IMR-90 (cell line): ENCODE data around the gene PPP2R1B. TPM values are rescaled to one million over a fixed set of nuclear protein-coding genes. Genes with fewer than 3 reads are reported as not detected.

Experiments
- ATAC-seq: fragments of 200-7000 bp; cut with Tn5 transposase; 2 replicates; pipeline ENCODE4 v1.9.1; 2020; ENCODE audit warnings: low read depth, mild to moderate bottlenecking, moderate library complexity
- BruUV-seq: library from RNA; stranded (reverse); fragments of 400-500 nt; replicated peaks from 2 replicates; lab custom pipeline; 2021; lab: Mats Ljungman, UMichigan
- CTCF ChIA-PET: fragments of 300-600 bp; formaldehyde crosslinking; extraction: SDS; loops from one replicate; lab custom pipeline; 2021; ENCODE audit warnings: antibody characterized with exemption; lab: Yijun Ruan, JAX
- POLR2A ChIA-PET: fragments of 300-600 bp; sonication (Branson Sonifier 250); formaldehyde crosslinking; loops from one replicate; lab custom pipeline; 2022; ENCODE audit warnings: antibody characterized with exemption; ENCODE audit not compliant: unreplicated experiment; lab: Charles Lee
- DNase-seq: peaks from one replicate; pipeline ENCODE4 v3.0.0; 2013
- H2AFZ ChIP-seq: replicated peaks from 2 replicates; pipeline ENCODE3; 2013; ENCODE audit warnings: low read length, mild to moderate bottlenecking; ENCODE audit not compliant: poor library complexity
- H2AK5ac ChIP-seq: 2 replicates; pipeline ENCODE4 v1.6.1; 2013; ENCODE audit warnings: low read depth, low read length, inconsistent platforms
- H2AK9ac ChIP-seq: replicated peaks from 2 replicates; pipeline ENCODE3; 2013; ENCODE audit warnings: mild to moderate bottlenecking, low read depth, low read length, moderate library complexity; ENCODE audit not compliant: poor library complexity
- H2BK120ac ChIP-seq: 2 replicates; pipeline ENCODE4 v1.6.1; 2013; ENCODE audit warnings: low read depth, low read length, inconsistent platforms
- H2BK15ac ChIP-seq: 3 replicates; pipeline ENCODE4 v1.6.1; 2013; ENCODE audit warnings: low read depth, low read length, inconsistent platforms
- H2BK20ac ChIP-seq: 2 replicates; pipeline ENCODE4 v1.6.1; 2013; ENCODE audit warnings: low read depth, mild to moderate bottlenecking, inconsistent platforms, low read length, moderate library complexity
- H2BK5ac ChIP-seq: 2 replicates; pipeline ENCODE4 v1.6.1; 2013; ENCODE audit warnings: mild to moderate bottlenecking, low read depth, low read length, inconsistent platforms; ENCODE audit not compliant: poor library complexity, severe bottlenecking
- H3K14ac ChIP-seq: replicated peaks from 2 replicates; pipeline ENCODE4 v1.6.1; 2013; ENCODE audit warnings: low read depth, low read length, inconsistent platforms
- H3K18ac ChIP-seq: 2 replicates; pipeline ENCODE4 v1.6.1; 2013; ENCODE audit warnings: low read depth, low read length, control low read depth
- H3K23ac ChIP-seq: 2 replicates; pipeline ENCODE4 v1.6.1; 2013; ENCODE audit warnings: low read depth, low read length, inconsistent platforms
- H3K27ac ChIP-seq: 2 replicates; pipeline ENCODE4 v1.5.1; 2013; ENCODE audit warnings: mild to moderate bottlenecking, control low read depth, low read length; ENCODE audit not compliant: insufficient read depth
- H3K27me3 ChIP-seq: 2 replicates; pipeline ENCODE4 v1.6.1; 2013; ENCODE audit warnings: low read length; ENCODE audit not compliant: control insufficient read depth, insufficient read depth
- H3K36me3 ChIP-seq: 2 replicates; pipeline ENCODE4 v1.6.1; 2013; ENCODE audit warnings: low read length, mixed read lengths; ENCODE audit not compliant: control insufficient read depth, insufficient read depth
- H3K4ac ChIP-seq: 2 replicates; pipeline ENCODE4 v1.6.1; 2013; ENCODE audit warnings: low read depth, low read length, inconsistent platforms
- H3K4me1 ChIP-seq: 2 replicates; pipeline ENCODE4 v1.6.1; 2013; ENCODE audit warnings: low read length, mixed read lengths; ENCODE audit not compliant: control insufficient read depth, insufficient read depth
- H3K4me2 ChIP-seq: 2 replicates; pipeline ENCODE4 v1.6.1; 2013; ENCODE audit warnings: low read depth, mild to moderate bottlenecking, control low read depth, low read length, moderate library complexity
- H3K4me3 ChIP-seq: 2 replicates; pipeline ENCODE4 v1.5.1; 2013; ENCODE audit warnings: low read depth, mild to moderate bottlenecking, control low read depth, low read length, moderate library complexity; ENCODE audit not compliant: insufficient read depth
- H3K56ac ChIP-seq: 2 replicates; pipeline ENCODE4 v1.6.1; 2013; ENCODE audit warnings: low read length, inconsistent platforms; ENCODE audit not compliant: insufficient read depth; ENCODE audit errors: extremely low read depth
- H3K79me1 ChIP-seq, 2 experiments: 2 replicates each; pipeline ENCODE4 v1.6.1; 2013; ENCODE audit warnings: low read length in 2 of 2, inconsistent platforms in 1 of 2, low read depth in 1 of 2
- H3K9ac ChIP-seq: 2 replicates; pipeline ENCODE4 v1.6.1; 2013; ENCODE audit warnings: low read depth, low read length, control low read depth
- H3K9me1 ChIP-seq: 2 replicates; pipeline ENCODE4 v1.6.1; 2013; ENCODE audit warnings: low read length, inconsistent platforms; ENCODE audit not compliant: insufficient read depth
- H3K9me3 ChIP-seq: 2 replicates; pipeline ENCODE4 v1.6.1; 2013; ENCODE audit warnings: low read length; ENCODE audit not compliant: control insufficient read depth, insufficient read depth
- H4K20me1 ChIP-seq: 2 replicates; pipeline ENCODE4 v1.6.1; 2013; ENCODE audit warnings: low read length, inconsistent platforms; ENCODE audit not compliant: insufficient read depth
- H4K5ac ChIP-seq: 2 replicates; pipeline ENCODE4 v1.6.1; 2013; ENCODE audit warnings: mild to moderate bottlenecking, low read depth, low read length, control low read depth
- H4K8ac ChIP-seq, 2 experiments: 2 replicates each; pipeline ENCODE4 v1.6.1; 2013; ENCODE audit warnings: low read depth in 2 of 2, low read length in 2 of 2, control low read depth in 1 of 2, inconsistent platforms in 1 of 2
- H4K91ac ChIP-seq: 2 replicates; pipeline ENCODE4 v1.6.1; 2013; ENCODE audit warnings: low read depth, low read length, inconsistent platforms; ENCODE audit not compliant: insufficient read depth
- BHLHE40 ChIP-seq: fragments of 150-350 bp; IDR thresholded peaks from 2 replicates; pipeline ENCODE4 v1.6.1; 2016; ENCODE audit warnings: mild to moderate bottlenecking, low read depth, low read length
- FOS ChIP-seq: fragments of 150-350 bp; IDR thresholded peaks from 2 replicates; pipeline ENCODE4 v1.6.1; 2016; ENCODE audit warnings: low read depth, low read length
- MAFK ChIP-seq: IDR thresholded peaks from 2 replicates; pipeline ENCODE4 v1.6.1; 2012; ENCODE audit warnings: low read depth, low read length, improper control_type of control experiment
- MAZ ChIP-seq: IDR thresholded peaks from 2 replicates; pipeline ENCODE4 v1.6.1; 2012; ENCODE audit warnings: low read depth, mild to moderate bottlenecking, low read length, improper control_type of control experiment, moderate library complexity, borderline replicate concordance
- NFE2L2 ChIP-seq: fragments of 150-350 bp; IDR thresholded peaks from 2 replicates; pipeline ENCODE4 v1.6.1; 2016; ENCODE audit warnings: low read depth, mild to moderate bottlenecking, low read length
- POLR2A ChIP-seq: IDR thresholded peaks from 2 replicates; pipeline ENCODE4 v1.6.1; 2012; ENCODE audit warnings: mild to moderate bottlenecking, low read depth, low read length
- RFX5 ChIP-seq: IDR thresholded peaks from 2 replicates; pipeline ENCODE4 v1.8.0; 2012; ENCODE audit warnings: low read depth, mild to moderate bottlenecking, low read length, moderate library complexity
- WGBS, 2 experiments: methylation state at CpG; one replicate each; pipeline versions ENCODE4 v1.1.5 to v1.1.7; 2013; ENCODE audit warnings: missing lambda C conversion rate in 2 of 2; ENCODE audit not compliant: insufficient read length in 1 of 2; ENCODE audit errors: extremely low coverage in 2 of 2; 5-methylcytosine and 5-hydroxymethylcytosine counted together
- dilution Hi-C: fragments of 300-500 bp; cut with HindIII; formaldehyde crosslinking; loops from one replicate; pipeline ENCODE4 v1.14.3; 2018; ENCODE audit warnings: low sequenced_read_pairs; ENCODE audit not compliant: unreplicated experiment
- in situ Hi-C: fragments of 300-500 bp; cut with MboI; formaldehyde crosslinking; loops from 3 replicates; pipeline ENCODE4 v1.14.3; 2019; ENCODE audit warnings: low sequenced_read_pairs, inconsistent platforms, mixed read lengths
- intact Hi-C: fragments of 100-400 bp; cut with micrococcal nuclease; formaldehyde crosslinking; loops from 2 replicates; pipeline ENCODE4 v1.10.0; 2022
- polyA plus RNA-seq, 3 experiments: library from polyadenylated mRNA; depleted of rRNA; stranded (reverse); fragments of >200 nt; gene quantifications; 2 replicates each; pipeline ENCODE4 v1.2.3, GENCODE V29; 2012; ENCODE audit warnings: low replicate concordance in 1 of 3
- total RNA-seq: library from RNA; depleted of rRNA; stranded (reverse); fragments of >200 nt; gene quantifications from 2 replicates; pipeline ENCODE4 v1.2.3, GENCODE V29; 2012
- TF ChIP-seq, protein P1 (sequence below): fragments of 150-350 bp; IDR thresholded peaks from 2 replicates; pipeline ENCODE4 v1.6.1; 2016; ENCODE audit warnings: low read depth, mild to moderate bottlenecking, low read length, moderate library complexity, borderline replicate concordance
- TF ChIP-seq, protein P2 (sequence below): fragments of 150-350 bp; IDR thresholded peaks from 2 replicates; pipeline ENCODE4 v1.6.1; 2017; ENCODE audit warnings: mild to moderate bottlenecking, antibody characterized with exemption, low read length, low read depth
- TF ChIP-seq, protein P3 (sequence below): conservative IDR thresholded peaks from 2 replicates; pipeline ENCODE4 v1.5.1; 2012; ENCODE audit warnings: mild to moderate bottlenecking, low read depth, low read length, improper control_type of control experiment

Gene PPP2R1B
- total and polyA plus RNA-seq, 2 of the 4 experiments (the other 2 are of a cell fraction), result 23.0 to 62.9 TPM

DNA sequence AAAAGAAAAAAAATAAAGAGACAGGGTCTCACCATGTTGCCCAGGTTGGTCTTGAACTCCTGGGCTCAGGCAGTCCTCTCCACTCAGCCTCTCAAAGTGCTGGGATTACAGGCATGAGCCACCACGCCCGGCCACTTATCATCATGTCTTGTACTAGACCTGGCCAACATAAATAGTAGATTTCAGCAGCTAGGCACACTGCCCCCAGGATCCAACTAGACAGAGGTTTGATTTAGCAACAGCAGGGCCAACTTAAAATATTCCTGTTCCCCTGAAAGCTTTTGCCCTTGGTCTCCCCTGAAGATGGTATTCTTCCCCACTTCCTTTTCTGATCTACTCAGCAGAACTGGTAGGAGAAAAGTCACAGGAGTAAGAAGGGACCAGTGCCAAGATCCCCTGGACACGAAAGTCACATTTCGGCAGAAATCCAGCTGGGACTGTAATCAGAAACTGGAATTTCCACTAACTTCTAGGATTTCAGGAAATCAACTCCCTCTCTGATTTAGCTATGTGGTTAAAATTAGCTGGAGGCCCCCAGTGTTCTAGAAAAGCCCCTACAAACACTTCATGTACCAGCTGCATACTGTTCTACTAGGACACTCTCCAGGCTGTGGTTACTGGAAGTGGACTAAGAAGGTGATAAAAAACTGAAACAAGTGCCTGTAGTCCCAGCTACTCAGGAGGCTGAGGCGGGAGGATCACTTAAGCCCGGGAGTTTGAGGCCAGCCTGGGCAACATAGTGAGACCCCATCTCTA, 8.9 kb upstream of the PPP2R1B start:
- H2BK20ac ChIP-seq, result no peak overlapping the region; the same call in 1 of the 2 replicates
- no peak overlapping the region for H3K4me2 ChIP-seq
- no peaks in the 10 kb centered on the region for H3K79me1 ChIP-seq
- no peak overlapping the region; the same call in 1 of the 2 replicates for H3K27ac ChIP-seq
- peak overlapping the region; percentile 13 for H2BK120ac ChIP-seq
- no peaks in the 10 kb centered on the region for H3K36me3 ChIP-seq
- intact Hi-C loops (loop anchor here (5.0 kb wide), 2 partner anchors 78 to 323 kb away; no protein-coding TSS in a partner anchor), in situ Hi-C loops (loop anchor here (5.0 to 10.0 kb wide), 3 partner anchors 173 to 490 kb away; partner anchors contain the start of gene SIK2), dilution Hi-C loops (no loop called here)
- no peak for TF ChIP-seq POLR2A
- TF ChIP-seq RFX5, result no peak
- TF ChIP-seq FOS, result no peak
- TF ChIP-seq, protein P1, sequence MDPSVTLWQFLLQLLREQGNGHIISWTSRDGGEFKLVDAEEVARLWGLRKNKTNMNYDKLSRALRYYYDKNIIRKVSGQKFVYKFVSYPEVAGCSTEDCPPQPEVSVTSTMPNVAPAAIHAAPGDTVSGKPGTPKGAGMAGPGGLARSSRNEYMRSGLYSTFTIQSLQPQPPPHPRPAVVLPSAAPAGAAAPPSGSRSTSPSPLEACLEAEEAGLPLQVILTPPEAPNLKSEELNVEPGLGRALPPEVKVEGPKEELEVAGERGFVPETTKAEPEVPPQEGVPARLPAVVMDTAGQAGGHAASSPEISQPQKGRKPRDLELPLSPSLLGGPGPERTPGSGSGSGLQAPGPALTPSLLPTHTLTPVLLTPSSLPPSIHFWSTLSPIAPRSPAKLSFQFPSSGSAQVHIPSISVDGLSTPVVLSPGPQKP, result no peak
- TF ChIP-seq BHLHE40, result no peak
- no peak for TF ChIP-seq MAZ
- TF ChIP-seq MAFK, result no peak
- TF ChIP-seq, protein P2, sequence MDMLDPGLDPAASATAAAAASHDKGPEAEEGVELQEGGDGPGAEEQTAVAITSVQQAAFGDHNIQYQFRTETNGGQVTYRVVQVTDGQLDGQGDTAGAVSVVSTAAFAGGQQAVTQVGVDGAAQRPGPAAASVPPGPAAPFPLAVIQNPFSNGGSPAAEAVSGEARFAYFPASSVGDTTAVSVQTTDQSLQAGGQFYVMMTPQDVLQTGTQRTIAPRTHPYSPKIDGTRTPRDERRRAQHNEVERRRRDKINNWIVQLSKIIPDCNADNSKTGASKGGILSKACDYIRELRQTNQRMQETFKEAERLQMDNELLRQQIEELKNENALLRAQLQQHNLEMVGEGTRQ, result no peak
- no peak for TF ChIP-seq NFE2L2
- TF ChIP-seq, protein P3, sequence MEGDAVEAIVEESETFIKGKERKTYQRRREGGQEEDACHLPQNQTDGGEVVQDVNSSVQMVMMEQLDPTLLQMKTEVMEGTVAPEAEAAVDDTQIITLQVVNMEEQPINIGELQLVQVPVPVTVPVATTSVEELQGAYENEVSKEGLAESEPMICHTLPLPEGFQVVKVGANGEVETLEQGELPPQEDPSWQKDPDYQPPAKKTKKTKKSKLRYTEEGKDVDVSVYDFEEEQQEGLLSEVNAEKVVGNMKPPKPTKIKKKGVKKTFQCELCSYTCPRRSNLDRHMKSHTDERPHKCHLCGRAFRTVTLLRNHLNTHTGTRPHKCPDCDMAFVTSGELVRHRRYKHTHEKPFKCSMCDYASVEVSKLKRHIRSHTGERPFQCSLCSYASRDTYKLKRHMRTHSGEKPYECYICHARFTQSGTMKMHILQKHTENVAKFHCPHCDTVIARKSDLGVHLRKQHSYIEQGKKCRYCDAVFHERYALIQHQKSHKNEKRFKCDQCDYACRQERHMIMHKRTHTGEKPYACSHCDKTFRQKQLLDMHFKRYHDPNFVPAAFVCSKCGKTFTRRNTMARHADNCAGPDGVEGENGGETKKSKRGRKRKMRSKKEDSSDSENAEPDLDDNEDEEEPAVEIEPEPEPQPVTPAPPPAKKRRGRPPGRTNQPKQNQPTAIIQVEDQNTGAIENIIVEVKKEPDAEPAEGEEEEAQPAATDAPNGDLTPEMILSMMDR, result no peak
- ATAC-seq (peak; percentile 32), DNase-seq (peak; percentile 50)
- peak overlapping the region; percentile 14 for H2BK5ac ChIP-seq
- peaks cover 3% of the 10 kb centered on the region; the same call in 1 of the 2 replicates for H3K9me1 ChIP-seq
- H4K91ac ChIP-seq, result 0 out of 2 replicates have a peak overlapping the region, but pooled peaks have one; percentile 28
- no peaks in the 10 kb centered on the region for H4K20me1 ChIP-seq
- H3K14ac ChIP-seq, result no peak overlapping the region; the same call in 1 of the 2 replicates
- H2AFZ ChIP-seq, result peak overlapping the region; percentile 45
- no peak overlapping the region for H3K4me3 ChIP-seq
- WGBS, 2 experiments, result no CpG with 5 or more reads among the region's 6 CpGs
- ChIA-PET CTCF (interaction anchor here (0.5 to 1.3 kb wide), 3 partner anchors 82 to 320 kb away, joined by 3 to 4 read pairs (median 4); no protein-coding TSS in a partner anchor), POLR2A (no interaction called here)
- peak overlapping the region; percentile 39; the same call in 1 of the 2 replicates for H4K5ac ChIP-seq
- no peaks in the 10 kb centered on the region for H3K9me3 ChIP-seq
- no peak overlapping the region for H2AK5ac ChIP-seq
- no peak overlapping the region for H2AK9ac ChIP-seq
- no peak overlapping the region for H3K56ac ChIP-seq
- peak overlapping the region in 1 of 2 experiments; percentile 21; a peak in 1 of 4 replicates for H4K8ac ChIP-seq
- H3K27me3 ChIP-seq, result no peaks in the 10 kb centered on the region
- peaks cover 4% of the 10 kb centered on the region for H3K4me1 ChIP-seq
- no peak overlapping the region; the same call in 1 of the 2 replicates for H3K18ac ChIP-seq
- H3K9ac ChIP-seq, result no peak overlapping the region
- no TSS peak for BruUV-seq
- peak overlapping the region; percentile 3; the same call in 1 of the 2 replicates for H3K4ac ChIP-seq
- peak overlapping the region; percentile 26; the same call in 1 of the 3 replicates for H2BK15ac ChIP-seq
- H3K23ac ChIP-seq, result no peak overlapping the region
